HUES6 (cell line): ENCODE data around the gene APOC1.
"Not testable (repeated sequence)": the region's sequence is repeated elsewhere in the genome, so short reads cannot be mapped to it uniquely, and the experiment has no call there.

Experiments
- H3K27ac ChIP-seq: 2 replicates; pipeline ENCODE4 v1.7.0; 2013; ENCODE audit warnings: low read depth, mild to moderate bottlenecking, low read length, inconsistent platforms
- H3K27me3 ChIP-seq: 2 replicates; pipeline ENCODE4 v1.6.1; 2013; ENCODE audit warnings: low read length; ENCODE audit not compliant: control insufficient read depth, insufficient read depth
- H3K36me3 ChIP-seq: 2 replicates; pipeline ENCODE4 v1.6.1; 2013; ENCODE audit warnings: low read length; ENCODE audit not compliant: control insufficient read depth, insufficient read depth
- H3K4me1 ChIP-seq: 2 replicates; pipeline ENCODE4 v1.6.1; 2013; ENCODE audit warnings: low read length; ENCODE audit not compliant: control insufficient read depth, insufficient read depth
- H3K4me3 ChIP-seq: 2 replicates; pipeline ENCODE4 v1.5.1; 2013; ENCODE audit warnings: low read depth, low read length
- H3K9ac ChIP-seq: one replicate; pipeline ENCODE4 v1.6.1; 2013; ENCODE audit warnings: mild to moderate bottlenecking, low read length
- H3K9me3 ChIP-seq: 2 replicates; pipeline ENCODE4 v1.6.1; 2013; ENCODE audit warnings: low read depth, low read length; ENCODE audit not compliant: control insufficient read depth, insufficient read depth

The APOC1 gene

DNA sequence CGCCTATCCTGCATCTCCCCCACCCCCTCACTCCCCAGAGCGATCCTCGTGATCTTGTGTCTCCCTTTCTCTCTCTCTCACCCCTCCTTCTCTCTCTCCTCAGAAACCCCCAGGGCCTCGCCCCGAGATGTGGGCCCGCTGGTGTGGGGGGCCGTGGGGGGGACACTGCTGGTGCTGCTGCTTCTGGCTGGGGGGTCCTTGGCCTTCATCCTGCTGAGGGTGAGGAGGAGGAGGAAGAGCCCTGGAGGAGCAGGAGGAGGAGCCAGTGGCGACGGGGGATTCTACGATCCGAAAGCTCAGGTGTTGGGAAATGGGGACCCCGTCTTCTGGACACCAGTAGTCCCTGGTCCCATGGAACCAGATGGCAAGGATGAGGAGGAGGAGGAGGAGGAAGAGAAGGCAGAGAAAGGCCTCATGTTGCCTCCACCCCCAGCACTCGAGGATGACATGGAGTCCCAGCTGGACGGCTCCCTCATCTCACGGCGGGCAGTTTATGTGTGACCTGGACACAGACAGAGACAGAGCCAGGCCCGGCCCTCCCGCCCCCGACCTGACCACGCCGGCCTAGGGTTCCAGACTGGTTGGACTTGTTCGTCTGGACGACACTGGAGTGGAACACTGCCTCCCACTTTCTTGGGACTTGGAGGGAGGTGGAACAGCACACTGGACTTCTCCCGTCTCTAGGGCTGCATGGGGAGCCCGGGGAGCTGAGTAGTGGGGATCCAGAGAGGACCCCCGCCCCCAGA is 36.1 kb upstream of the APOC1 start:
- Histone ChIP-seq H3K4me3 (no peak overlapping the region), H3K27me3 (no peaks in the 10 kb centered on the region), H3K9ac (no peak overlapping the region), H3K4me1 (peaks cover 32% of the 10 kb centered on the region), H3K36me3 (peaks cover 66% of the 10 kb centered on the region), H3K9me3 (no peaks in the 10 kb centered on the region), H3K27ac (no peak overlapping the region)

DNA sequence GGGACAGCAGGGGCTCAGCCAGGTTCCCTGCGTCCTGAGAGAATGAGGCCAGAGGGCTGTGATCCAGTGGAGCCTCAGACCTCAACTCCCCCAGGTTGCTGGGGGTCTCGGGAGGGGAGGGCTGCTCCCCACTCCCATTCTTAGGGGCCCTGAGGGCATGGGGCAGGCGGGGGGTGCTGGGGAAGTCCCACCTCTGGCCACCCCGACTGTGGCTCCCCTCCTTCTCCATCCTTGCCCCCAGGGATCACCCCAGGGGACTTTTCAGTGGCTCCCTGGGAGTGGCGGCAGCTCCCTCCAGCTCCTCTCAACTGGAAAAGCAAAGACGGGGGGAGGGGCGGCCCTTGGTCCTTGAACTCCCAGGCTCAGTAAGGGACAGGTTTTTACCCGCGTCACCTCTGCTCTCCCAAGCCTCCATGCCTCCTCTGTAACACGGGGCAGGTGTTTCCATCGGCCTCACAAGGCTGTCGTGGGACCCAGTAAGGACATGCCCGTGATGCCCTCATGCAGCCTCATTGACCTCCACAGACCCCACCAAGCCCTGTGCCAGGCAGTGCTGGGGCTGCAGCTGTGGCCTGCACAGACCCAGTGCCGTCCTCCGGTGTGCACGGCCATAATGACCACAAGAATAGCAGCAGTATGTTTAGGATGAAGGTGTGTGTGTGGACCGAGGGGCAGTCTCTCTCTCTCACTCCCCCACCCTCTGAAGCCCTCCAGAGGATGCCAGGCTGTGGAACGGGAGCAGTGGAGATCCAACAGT is 34.9 kb upstream of the APOC1 start:
- Histone ChIP-seq H3K9ac (no peak overlapping the region), H3K27ac (no peak overlapping the region), H3K4me3 (no peak overlapping the region), H3K36me3 (peaks cover 63% of the 10 kb centered on the region), H3K27me3 (no peaks in the 10 kb centered on the region), H3K9me3 (no peaks in the 10 kb centered on the region), H3K4me1 (peaks cover 32% of the 10 kb centered on the region)

DNA sequence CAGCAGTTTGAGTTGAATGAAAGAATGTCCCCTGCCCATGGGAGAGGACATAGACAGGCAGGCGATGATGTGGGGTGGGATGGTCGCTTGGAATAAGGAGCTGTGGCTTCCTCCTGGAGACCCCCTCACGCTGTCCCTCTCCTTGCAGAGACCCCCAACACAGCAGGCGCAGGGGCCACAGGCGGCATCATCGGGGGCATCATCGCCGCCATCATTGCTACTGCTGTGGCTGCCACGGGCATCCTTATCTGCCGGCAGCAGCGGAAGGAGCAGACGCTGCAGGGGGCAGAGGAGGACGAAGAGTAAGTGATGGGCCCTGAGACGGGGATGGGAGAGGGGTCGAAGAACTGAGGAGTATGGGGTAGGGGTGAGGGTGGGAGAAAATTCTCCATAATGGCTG is 32.3 kb upstream of the APOC1 start:
- Histone ChIP-seq H3K4me3 (no peak overlapping the region), H3K36me3 (peaks cover 57% of the 10 kb centered on the region), H3K27me3 (no peaks in the 10 kb centered on the region), H3K27ac (no peak overlapping the region), H3K9ac (no peak overlapping the region), H3K9me3 (no peaks in the 10 kb centered on the region), H3K4me1 (peaks cover 29% of the 10 kb centered on the region)

DNA sequence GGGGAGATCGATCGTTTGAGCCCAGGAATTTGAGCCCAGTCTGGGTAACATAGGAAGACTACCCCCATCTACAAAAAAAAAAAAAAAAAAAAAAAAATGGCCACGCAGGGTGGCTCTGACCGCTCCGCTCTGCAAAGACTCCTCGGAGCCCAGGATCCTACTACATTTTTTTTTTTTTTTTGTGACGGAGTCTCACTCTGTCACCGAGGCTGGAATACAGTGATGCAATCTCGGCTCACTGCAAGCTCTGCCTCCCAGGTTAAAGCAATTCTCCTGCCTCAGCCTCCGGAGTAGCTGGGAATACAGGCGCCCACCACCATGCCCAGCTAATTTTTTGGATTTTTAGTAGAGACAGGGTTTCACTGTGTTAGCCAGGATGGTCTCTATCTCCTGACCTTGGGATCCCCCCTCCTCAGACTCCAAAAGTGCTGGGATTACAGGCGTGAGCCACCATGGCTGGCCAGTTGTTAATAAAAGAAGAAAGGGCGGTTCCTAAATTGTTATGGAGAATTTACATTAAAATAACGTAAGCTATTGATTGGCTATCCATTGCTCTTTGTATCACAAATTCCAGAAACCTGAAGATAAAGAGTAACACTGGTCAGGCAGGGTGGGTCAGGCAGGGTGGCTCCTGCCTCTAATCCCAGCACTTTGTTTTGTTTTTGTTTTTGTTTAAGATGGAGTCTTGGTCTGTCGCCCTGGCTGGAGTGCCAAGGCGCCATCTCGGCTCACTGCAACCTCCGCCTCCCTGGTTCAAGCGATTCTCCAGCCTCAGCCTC is 31.6 kb upstream of the APOC1 start:
- not testable (repeated sequence) for H3K27me3 ChIP-seq, H3K27ac ChIP-seq

DNA sequence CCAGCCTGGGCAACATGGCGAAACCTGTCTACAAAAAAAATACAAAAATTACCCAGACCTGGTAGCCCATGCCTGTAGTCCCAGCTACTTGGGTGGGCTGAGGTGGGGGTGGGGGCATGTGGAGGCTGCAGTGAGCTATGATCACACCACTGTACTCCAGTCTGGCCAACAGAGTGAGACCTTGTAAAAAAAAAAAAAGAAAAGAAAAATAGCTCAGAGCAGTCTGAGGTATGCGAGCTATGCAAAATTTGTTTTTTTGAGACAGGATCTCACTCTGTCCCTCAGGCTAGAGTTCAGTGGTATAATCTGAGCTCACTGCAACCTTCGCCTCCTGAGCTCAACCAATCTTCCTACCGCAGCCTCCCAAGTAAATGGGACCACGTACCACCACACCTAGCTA is 30.5 kb upstream of the APOC1 start:
- Histone ChIP-seq H3K27ac (no peak overlapping the region), H3K9ac (no peak overlapping the region)

More for the DNA sequence above, 31.6 kb upstream of the APOC1 start:
- not testable (repeated sequence) for H3K9ac ChIP-seq, H3K4me3 ChIP-seq, H3K9me3 ChIP-seq
- Histone ChIP-seq H3K36me3 (peaks cover 55% of the 10 kb centered on the region), H3K4me1 (peaks cover 24% of the 10 kb centered on the region)

DNA sequence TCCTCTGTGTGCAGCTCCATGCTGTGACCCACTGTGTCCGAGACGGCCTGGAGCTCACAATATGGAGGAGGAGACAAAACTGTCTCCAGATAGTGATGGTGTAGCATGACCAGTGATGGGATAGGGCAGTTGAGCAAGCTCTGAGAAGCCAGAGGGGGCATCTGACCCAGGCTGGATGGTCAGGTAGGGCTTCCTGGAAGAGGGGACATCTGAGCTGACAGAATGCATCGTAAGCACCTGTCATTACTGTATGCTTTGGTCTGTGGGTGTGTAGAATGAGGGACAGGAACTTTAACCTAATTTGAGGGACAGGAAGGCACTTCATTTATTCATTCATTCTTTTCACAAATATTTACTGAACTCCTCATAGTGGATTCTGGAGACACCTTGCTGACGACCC is 29.8 kb upstream of the APOC1 start:
- H3K27ac ChIP-seq: no peak overlapping the region
- H3K36me3 ChIP-seq: peaks cover 49% of the 10 kb centered on the region
- no peak overlapping the region for H3K9ac ChIP-seq

More for the DNA sequence above, 30.5 kb upstream of the APOC1 start:
- Histone ChIP-seq H3K4me1 (peaks cover 21% of the 10 kb centered on the region), H3K4me3 (no peak overlapping the region), H3K27me3 (no peaks in the 10 kb centered on the region), H3K36me3 (peaks cover 52% of the 10 kb centered on the region), H3K9me3 (no peaks in the 10 kb centered on the region)

DNA sequence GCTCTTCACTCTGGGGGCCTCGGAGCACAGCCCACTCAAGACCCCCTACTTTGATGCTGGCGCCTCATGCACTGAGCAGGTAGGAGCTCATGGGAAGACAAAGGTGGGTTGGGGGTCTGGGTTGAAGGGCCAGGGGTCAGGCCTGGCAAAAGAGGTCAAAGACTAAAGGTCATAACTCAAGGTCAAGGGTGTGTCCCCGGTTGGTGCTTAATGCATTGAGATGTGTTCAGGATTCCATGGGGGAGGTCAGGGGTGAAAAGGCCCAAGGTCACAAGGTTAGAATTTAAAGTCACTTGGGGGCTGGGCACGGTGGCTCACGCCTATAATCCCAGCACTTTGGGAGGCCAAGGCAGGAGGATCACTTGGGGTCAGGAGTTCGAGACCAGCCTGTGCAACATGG is 28.3 kb upstream of the APOC1 start:
- H3K27ac ChIP-seq: no peak overlapping the region
- peaks cover 43% of the 10 kb centered on the region for H3K36me3 ChIP-seq
- no peaks in the 10 kb centered on the region for H3K27me3 ChIP-seq
- H3K4me1 ChIP-seq: peaks cover 14% of the 10 kb centered on the region; the same call in 1 of the 2 replicates
- H3K4me3 ChIP-seq: no peak overlapping the region
- no peak overlapping the region for H3K9ac ChIP-seq
- H3K9me3 ChIP-seq: no peaks in the 10 kb centered on the region

More for the DNA sequence above, 29.8 kb upstream of the APOC1 start:
- Histone ChIP-seq H3K4me3 (no peak overlapping the region), H3K9me3 (no peaks in the 10 kb centered on the region), H3K4me1 (peaks cover 15% of the 10 kb centered on the region), H3K27me3 (no peaks in the 10 kb centered on the region)

DNA sequence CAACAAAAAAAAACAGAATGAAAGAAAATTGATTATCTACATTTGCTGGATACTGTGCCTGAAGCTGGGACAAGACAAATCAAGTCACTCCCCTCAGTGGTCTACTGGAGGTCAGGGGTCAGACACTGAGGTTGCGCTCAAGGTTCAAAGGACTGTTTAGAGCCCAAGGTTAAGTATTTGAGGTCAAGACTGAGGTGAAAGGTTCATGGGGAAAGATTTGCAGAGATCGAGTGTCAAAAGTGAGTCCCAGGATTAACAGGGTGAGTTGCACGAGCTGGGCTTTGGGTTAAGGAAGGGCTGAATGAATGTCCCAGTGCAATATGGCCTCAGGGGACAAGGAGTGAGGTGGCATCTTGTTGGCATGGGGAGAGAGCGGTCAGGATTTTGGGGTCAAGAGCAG is 26.8 kb upstream of the APOC1 start:
- no peak overlapping the region for H3K27ac ChIP-seq
- no peaks in the 10 kb centered on the region for H3K27me3 ChIP-seq
- H3K36me3 ChIP-seq: peaks cover 48% of the 10 kb centered on the region
- no peak overlapping the region for H3K4me3 ChIP-seq
- H3K4me1 ChIP-seq: peaks cover 9% of the 10 kb centered on the region
- H3K9me3 ChIP-seq: no peaks in the 10 kb centered on the region
- H3K9ac ChIP-seq: no peak overlapping the region

DNA sequence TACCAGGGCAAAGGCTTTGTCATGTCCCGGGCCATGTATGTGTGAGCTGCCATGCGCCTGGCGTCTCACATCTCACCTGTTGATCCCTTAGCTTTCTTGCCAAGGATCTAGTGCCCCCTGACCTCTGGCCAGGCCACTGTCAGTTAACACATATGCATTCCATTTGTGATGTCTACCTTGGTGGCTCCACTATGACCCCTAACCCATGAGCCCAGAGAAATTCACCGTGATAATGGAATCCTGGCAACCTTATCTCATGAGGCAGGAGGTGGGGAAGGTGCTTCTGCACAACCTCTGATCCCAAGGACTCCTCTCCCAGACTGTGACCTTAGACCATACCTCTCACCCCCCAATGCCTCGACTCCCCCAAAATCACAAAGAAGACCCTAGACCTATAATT is 26.1 kb upstream of the APOC1 start:
- peaks cover 54% of the 10 kb centered on the region for H3K36me3 ChIP-seq
- H3K27me3 ChIP-seq, H3K27ac ChIP-seq, H3K4me3 ChIP-seq, H3K4me1 ChIP-seq, H3K9me3 ChIP-seq, H3K9ac ChIP-seq: not testable (repeated sequence)

DNA sequence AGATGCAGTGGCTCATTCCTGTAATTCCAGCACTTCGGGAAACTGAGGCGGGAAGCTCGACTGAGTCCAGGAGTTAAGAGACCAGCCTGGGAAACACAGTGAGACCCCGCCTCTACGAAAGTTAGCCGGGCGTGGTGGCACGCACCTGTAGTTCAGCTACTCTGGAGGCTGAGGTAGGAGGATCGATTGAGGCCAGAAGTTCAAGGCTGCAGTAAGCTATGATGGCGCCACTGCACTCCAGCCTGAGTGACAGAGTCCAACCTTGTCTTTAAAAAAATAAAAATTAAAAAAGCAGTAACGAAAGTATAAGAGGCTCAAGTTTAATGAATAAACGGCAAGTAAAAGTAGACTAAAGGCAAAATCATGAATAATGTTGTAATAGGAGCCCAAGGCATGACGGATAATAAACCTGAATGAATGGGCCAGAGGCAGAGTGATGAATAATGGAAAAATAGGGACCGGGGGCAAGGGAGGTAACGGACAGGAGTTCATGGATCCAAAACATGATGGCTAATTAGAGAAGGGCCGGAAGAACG is 24.5 kb upstream of the APOC1 start:
- H3K9me3 ChIP-seq: no peaks in the 10 kb centered on the region
- H3K36me3 ChIP-seq: peaks cover 57% of the 10 kb centered on the region
- peak overlapping the region; percentile 56 for H3K4me3 ChIP-seq
- peak overlapping the region; percentile 60 for H3K9ac ChIP-seq
- no peaks in the 10 kb centered on the region for H3K27me3 ChIP-seq
- H3K27ac ChIP-seq: peak overlapping the region; percentile 26; the same call in 1 of the 2 replicates
- H3K4me1 ChIP-seq: peaks cover 9% of the 10 kb centered on the region
